GM23338 (cell line): ENCODE data around the gene RUNX1. TPM values are rescaled to one million over a fixed set of nuclear protein-coding genes. Genes with fewer than 3 reads are reported as not detected.

Source experiments
- ATAC-seq: fragments of 200-7000 bp; cut with Tn5 transposase; 3 replicates; pipeline ENCODE4 v1.9.1; 2020
- DNase-seq: peaks from one replicate; pipeline ENCODE4 v3.0.0-alpha.2; 2015; ENCODE audit warnings: low spot score
- H2AFZ ChIP-seq: fragments of 200-600 bp; sonication (generic); 2 replicates; pipeline ENCODE4 v1.8.0; 2016; ENCODE audit warnings: antibody characterized with exemption, mild to moderate bottlenecking, moderate library complexity
- H3F3A ChIP-seq: fragments of 200-600 bp; sonication (generic); replicated peaks from 2 replicates; pipeline ENCODE4 v1.8.0; 2017; ENCODE audit warnings: antibody characterized with exemption, mixed run types, low read depth
- H3K27ac ChIP-seq: fragments of 200-600 bp; sonication (generic); 2 replicates; pipeline ENCODE4 v1.6.1; 2016; ENCODE audit warnings: low read depth
- H3K27me3 ChIP-seq: fragments of 200-600 bp; sonication (generic); 2 replicates; pipeline ENCODE4 v1.8.0; 2016; ENCODE audit warnings: mild to moderate bottlenecking, mixed run types, moderate library complexity; ENCODE audit not compliant: insufficient read depth
- H3K36me3 ChIP-seq: fragments of 200-600 bp; sonication (generic); 2 replicates; pipeline ENCODE4 v1.8.0; 2016; ENCODE audit warnings: mild to moderate bottlenecking; ENCODE audit not compliant: insufficient read depth
- H3K4me1 ChIP-seq: fragments of 200-600 bp; sonication (generic); 2 replicates; pipeline ENCODE4 v1.8.0; 2016; ENCODE audit warnings: mild to moderate bottlenecking, moderate library complexity; ENCODE audit not compliant: insufficient read depth
- H3K4me2 ChIP-seq: fragments of 200-600 bp; sonication (generic); 2 replicates; pipeline ENCODE4 v1.7.1; 2017; ENCODE audit warnings: mixed run types
- H3K4me3 ChIP-seq: fragments of 200-600 bp; sonication (generic); 2 replicates; pipeline ENCODE4 v1.6.1; 2016; ENCODE audit warnings: mixed run types
- H3K79me2 ChIP-seq: fragments of 200-600 bp; sonication (generic); replicated peaks from 2 replicates; pipeline ENCODE4 v1.8.0; 2017; ENCODE audit warnings: mild to moderate bottlenecking; ENCODE audit not compliant: insufficient read depth
- H3K9me2 ChIP-seq: fragments of 200-600 bp; sonication (generic); 2 replicates; pipeline ENCODE4 v1.8.0; 2017; ENCODE audit not compliant: insufficient read depth
- H4K20me1 ChIP-seq: fragments of 200-600 bp; sonication (generic); replicated peaks from 2 replicates; pipeline ENCODE4 v1.8.0; 2017; ENCODE audit warnings: mild to moderate bottlenecking; ENCODE audit not compliant: insufficient read depth
- H3K27ac Mint-ChIP-seq: 2 replicates; pipeline ENCODE4 v1.8.0; 2020; ENCODE audit warnings: inconsistent platforms, mild to moderate bottlenecking, moderate library complexity, mixed read lengths
- H3K27me3 Mint-ChIP-seq: 3 replicates; pipeline ENCODE4 v1.8.0; 2022; ENCODE audit warnings: low read depth, mild to moderate bottlenecking, moderate library complexity, mixed read lengths, inconsistent platforms; ENCODE audit not compliant: insufficient read depth, poor library complexity
- H3K36me3 Mint-ChIP-seq: 3 replicates; pipeline ENCODE4 v1.8.0; 2021; ENCODE audit warnings: low read depth, mild to moderate bottlenecking, inconsistent platforms, moderate library complexity, mixed read lengths
- H3K4me1 Mint-ChIP-seq: 3 replicates; pipeline ENCODE4 v1.8.0; 2020; ENCODE audit warnings: mild to moderate bottlenecking, inconsistent platforms, mixed read lengths
- H3K4me3 Mint-ChIP-seq: 3 replicates; pipeline ENCODE4 v1.8.0; 2021; ENCODE audit warnings: moderate library complexity, mild to moderate bottlenecking, inconsistent platforms, mixed read lengths
- H3K9me3 Mint-ChIP-seq: 3 replicates; pipeline ENCODE4 v1.8.0; 2020; ENCODE audit warnings: moderate library complexity, mild to moderate bottlenecking, inconsistent platforms, mixed read lengths
- EZH2 ChIP-seq: fragments of 200-600 bp; sonication (generic); IDR thresholded peaks from one replicate; pipeline ENCODE4 v1.8.0; 2017; ENCODE audit warnings: antibody characterized with exemption, mild to moderate bottlenecking, low read depth; ENCODE audit not compliant: unreplicated experiment
- JUNB ChIP-seq: IDR thresholded peaks from one replicate; pipeline ENCODE4 v1.6.1; 2016; ENCODE audit warnings: antibody characterized with exemption; ENCODE audit not compliant: unreplicated experiment
- POLR2AphosphoS5 ChIP-seq: IDR thresholded peaks from 2 replicates; pipeline ENCODE4 v1.6.1; 2016; ENCODE audit warnings: antibody characterized with exemption, low read depth
- polyA plus RNA-seq: library from polyadenylated mRNA; unstranded; fragments of >200 nt; fragmentation: Nextera tagmentation; extraction: Ambion mirVana; gene quantifications from 2 replicates; pipeline ENCODE4 v1.2.1, GENCODE V29; 2016
- total RNA-seq: library from RNA; depleted of rRNA; stranded (reverse); fragments of >200 nt; shearing (Covaris generic); gene quantifications from 2 replicates; pipeline ENCODE4 v1.2.3, GENCODE V29; 2014
- TF ChIP-seq, protein P1 (sequence below): IDR thresholded peaks from one replicate; pipeline ENCODE4 v1.6.1; 2018; ENCODE audit warnings: antibody characterized with exemption; ENCODE audit not compliant: unreplicated experiment
- TF ChIP-seq, protein P2 (sequence below): IDR thresholded peaks from 2 replicates; pipeline ENCODE4 v1.6.1; 2016; ENCODE audit warnings: antibody characterized with exemption

Gene RUNX1
- total and polyA plus RNA-seq, 2 experiments from 2014 or later = 0.29 to 1.1 TPM

DNA sequence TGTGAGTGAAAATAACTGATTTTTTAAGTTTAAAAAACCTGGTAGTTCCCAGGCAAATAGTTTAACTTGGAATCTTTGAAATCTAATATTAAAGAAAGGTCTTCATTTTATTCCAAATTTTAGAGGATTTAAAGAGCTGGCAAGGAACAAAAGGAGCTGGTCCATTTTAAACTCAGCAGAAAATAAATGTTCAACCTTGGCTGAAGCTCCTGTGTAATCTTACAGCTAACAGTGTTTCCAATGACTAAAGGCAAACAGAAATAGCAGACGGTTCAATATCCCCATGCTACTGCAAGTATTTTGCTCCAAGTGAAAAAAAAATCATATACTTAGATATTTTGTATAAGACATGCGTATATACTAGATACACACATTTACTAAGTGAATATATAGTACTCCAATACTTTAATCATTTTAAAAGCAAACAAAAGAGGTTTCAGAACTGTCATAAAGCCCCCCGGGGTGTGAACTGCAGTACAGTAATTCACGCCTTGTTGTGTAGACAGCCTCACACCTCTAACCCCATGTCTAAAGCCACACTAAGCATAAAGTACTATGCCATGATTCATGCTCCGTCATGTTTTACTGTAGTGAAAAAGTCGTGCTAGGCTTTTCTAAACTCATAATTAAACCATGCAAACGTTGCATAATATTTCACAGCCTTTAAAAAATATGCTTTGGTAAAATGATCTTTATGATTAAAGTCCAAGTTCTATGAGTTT is 248.1 kb downstream of the RUNX1 start:
- ATAC-seq (no peak), DNase-seq (no peak)
- Histone ChIP-seq H3K79me2 (no peaks in the 10 kb centered on the region), H3K27ac (no peak overlapping the region), H4K20me1 (no peaks in the 10 kb centered on the region), H3K9me2 (no peaks in the 10 kb centered on the region), H3K4me1 (peaks cover 4% of the 10 kb centered on the region; the same call in 1 of the 2 replicates), H3K4me3 (no peak overlapping the region), H2AFZ (no peak overlapping the region), H3K36me3 (no peaks in the 10 kb centered on the region), H3K27me3 (no peaks in the 10 kb centered on the region), H3F3A (no peaks in the 10 kb centered on the region), H3K4me2 (no peak overlapping the region)
- TF ChIP-seq, protein P1, sequence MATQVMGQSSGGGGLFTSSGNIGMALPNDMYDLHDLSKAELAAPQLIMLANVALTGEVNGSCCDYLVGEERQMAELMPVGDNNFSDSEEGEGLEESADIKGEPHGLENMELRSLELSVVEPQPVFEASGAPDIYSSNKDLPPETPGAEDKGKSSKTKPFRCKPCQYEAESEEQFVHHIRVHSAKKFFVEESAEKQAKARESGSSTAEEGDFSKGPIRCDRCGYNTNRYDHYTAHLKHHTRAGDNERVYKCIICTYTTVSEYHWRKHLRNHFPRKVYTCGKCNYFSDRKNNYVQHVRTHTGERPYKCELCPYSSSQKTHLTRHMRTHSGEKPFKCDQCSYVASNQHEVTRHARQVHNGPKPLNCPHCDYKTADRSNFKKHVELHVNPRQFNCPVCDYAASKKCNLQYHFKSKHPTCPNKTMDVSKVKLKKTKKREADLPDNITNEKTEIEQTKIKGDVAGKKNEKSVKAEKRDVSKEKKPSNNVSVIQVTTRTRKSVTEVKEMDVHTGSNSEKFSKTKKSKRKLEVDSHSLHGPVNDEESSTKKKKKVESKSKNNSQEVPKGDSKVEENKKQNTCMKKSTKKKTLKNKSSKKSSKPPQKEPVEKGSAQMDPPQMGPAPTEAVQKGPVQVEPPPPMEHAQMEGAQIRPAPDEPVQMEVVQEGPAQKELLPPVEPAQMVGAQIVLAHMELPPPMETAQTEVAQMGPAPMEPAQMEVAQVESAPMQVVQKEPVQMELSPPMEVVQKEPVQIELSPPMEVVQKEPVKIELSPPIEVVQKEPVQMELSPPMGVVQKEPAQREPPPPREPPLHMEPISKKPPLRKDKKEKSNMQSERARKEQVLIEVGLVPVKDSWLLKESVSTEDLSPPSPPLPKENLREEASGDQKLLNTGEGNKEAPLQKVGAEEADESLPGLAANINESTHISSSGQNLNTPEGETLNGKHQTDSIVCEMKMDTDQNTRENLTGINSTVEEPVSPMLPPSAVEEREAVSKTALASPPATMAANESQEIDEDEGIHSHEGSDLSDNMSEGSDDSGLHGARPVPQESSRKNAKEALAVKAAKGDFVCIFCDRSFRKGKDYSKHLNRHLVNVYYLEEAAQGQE = no peak
- TF ChIP-seq POLR2AphosphoS5 = no peak
- TF ChIP-seq, protein P2, sequence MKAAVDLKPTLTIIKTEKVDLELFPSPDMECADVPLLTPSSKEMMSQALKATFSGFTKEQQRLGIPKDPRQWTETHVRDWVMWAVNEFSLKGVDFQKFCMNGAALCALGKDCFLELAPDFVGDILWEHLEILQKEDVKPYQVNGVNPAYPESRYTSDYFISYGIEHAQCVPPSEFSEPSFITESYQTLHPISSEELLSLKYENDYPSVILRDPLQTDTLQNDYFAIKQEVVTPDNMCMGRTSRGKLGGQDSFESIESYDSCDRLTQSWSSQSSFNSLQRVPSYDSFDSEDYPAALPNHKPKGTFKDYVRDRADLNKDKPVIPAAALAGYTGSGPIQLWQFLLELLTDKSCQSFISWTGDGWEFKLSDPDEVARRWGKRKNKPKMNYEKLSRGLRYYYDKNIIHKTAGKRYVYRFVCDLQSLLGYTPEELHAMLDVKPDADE = no peak
- peaks cover 15% of the 10 kb centered on the region; the same call in 2 of the 3 replicates for H3K4me1 Mint-ChIP-seq
- no peaks in the 10 kb centered on the region for H3K27me3 Mint-ChIP-seq
- no peak overlapping the region for H3K4me3 Mint-ChIP-seq
- peaks cover 6% of the 10 kb centered on the region; the same call in 2 of the 3 replicates for H3K9me3 Mint-ChIP-seq
- H3K36me3 Mint-ChIP-seq = no peaks in the 10 kb centered on the region
- H3K27ac Mint-ChIP-seq = no peak overlapping the region

DNA sequence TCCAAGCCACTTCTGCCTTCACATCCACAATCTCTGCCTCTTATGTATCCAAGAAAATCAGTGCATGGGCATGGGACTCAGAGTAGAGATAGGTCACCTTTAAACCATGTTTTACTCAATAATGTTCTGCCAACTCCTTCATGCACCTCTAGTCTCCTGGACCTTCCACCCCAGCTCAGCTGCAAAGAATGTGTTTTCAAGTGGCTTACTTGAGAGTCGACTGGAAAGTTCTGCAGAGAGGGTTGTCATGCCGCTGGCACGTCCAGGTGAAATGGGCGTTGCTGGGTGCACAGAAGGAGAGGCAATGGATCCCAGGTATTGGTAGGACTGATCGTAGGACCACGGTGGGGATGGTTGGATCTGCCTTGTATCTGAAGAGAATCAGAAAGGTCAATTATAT is 250.0 kb downstream of the RUNX1 start:
- no peak overlapping the region for H3K4me2 ChIP-seq
- TF ChIP-seq JUNB = no peak
- no peak for TF ChIP-seq EZH2
- TF ChIP-seq, protein P1 = no peak

More for the DNA sequence above, 250.0 kb downstream of the RUNX1 start:
- no peaks in the 10 kb centered on the region for H3K36me3 ChIP-seq
- Mint-ChIP-seq H3K36me3 (no peaks in the 10 kb centered on the region), H3K4me1 (peaks cover 27% of the 10 kb centered on the region; the same call in 2 of the 3 replicates), H3K4me3 (no peak overlapping the region), H3K27me3 (no peaks in the 10 kb centered on the region), H3K9me3 (peaks cover under 1% of the 10 kb centered on the region; the same call in 1 of the 3 replicates), H3K27ac (no peak overlapping the region)
- H3K27me3 ChIP-seq = no peaks in the 10 kb centered on the region
- no peaks in the 10 kb centered on the region for H3K9me2 ChIP-seq
- no peak overlapping the region for H3K27ac ChIP-seq
- no peaks in the 10 kb centered on the region for H3F3A ChIP-seq
- H2AFZ ChIP-seq = no peak overlapping the region
- DNase-seq = no peak
- no peak overlapping the region for H3K4me3 ChIP-seq
- H3K79me2 ChIP-seq = no peaks in the 10 kb centered on the region
- ATAC-seq = no peak
- H3K4me1 ChIP-seq = peaks cover 4% of the 10 kb centered on the region; the same call in 1 of the 2 replicates
- no peaks in the 10 kb centered on the region for H4K20me1 ChIP-seq
